Trophoblast cell (in vitro differentiated cells and primary cell): ENCODE data around the gene DDX18. TPM values are rescaled to one million over a fixed set of nuclear protein-coding genes. Genes with fewer than 3 reads are reported as not detected.

ENCODE experiments used
- DNase-seq, 2 donors: peaks; one replicate each; pipeline ENCODE4 v3.0.0-alpha.2; 2016
- H2AFZ ChIP-seq: 2 replicates; pipeline ENCODE4 v1.6.1; 2013; ENCODE audit warnings: low read length, moderate library complexity, mild to moderate bottlenecking; ENCODE audit not compliant: insufficient read depth, poor library complexity
- H2AK5ac ChIP-seq: 2 replicates; pipeline ENCODE4 v1.6.1; 2013; ENCODE audit warnings: mild to moderate bottlenecking, low read length
- H2BK120ac ChIP-seq: 2 replicates; pipeline ENCODE4 v1.6.1; 2013; ENCODE audit warnings: low read length, mild to moderate bottlenecking, moderate library complexity; ENCODE audit not compliant: insufficient read depth, poor library complexity
- H2BK12ac ChIP-seq: 2 replicates; pipeline ENCODE4 v1.6.1; 2013; ENCODE audit warnings: mild to moderate bottlenecking, low read length, moderate library complexity
- H2BK5ac ChIP-seq: 2 replicates; pipeline ENCODE4 v1.6.1; 2013; ENCODE audit warnings: low read length, low read depth, moderate library complexity, mild to moderate bottlenecking; ENCODE audit not compliant: poor library complexity
- H3K14ac ChIP-seq: 2 replicates; pipeline ENCODE4 v1.6.1; 2013; ENCODE audit warnings: mild to moderate bottlenecking, low read length
- H3K18ac ChIP-seq: 2 replicates; pipeline ENCODE4 v1.6.1; 2013; ENCODE audit warnings: mild to moderate bottlenecking, low read length
- H3K23ac ChIP-seq: 2 replicates; pipeline ENCODE4 v1.6.1; 2013; ENCODE audit warnings: low read length
- H3K27ac ChIP-seq: 2 replicates; pipeline ENCODE4 v1.5.1; 2013; ENCODE audit warnings: low read depth, mild to moderate bottlenecking, inconsistent platforms, low read length, moderate library complexity
- H3K27me3 ChIP-seq: 2 replicates; pipeline ENCODE4 v1.6.1; 2013; ENCODE audit warnings: inconsistent platforms, mild to moderate bottlenecking, low read length, moderate library complexity; ENCODE audit not compliant: insufficient read depth
- H3K36me3 ChIP-seq, 2 experiments: 1 replicate in 1 of 2; 2 replicates in 1 of 2; pipeline ENCODE4 v1.6.1; 2013; ENCODE audit warnings: low read length in 2 of 2, mild to moderate bottlenecking in 2 of 2, moderate library complexity in 1 of 2; ENCODE audit not compliant: insufficient read depth in 2 of 2, control insufficient read depth in 1 of 2
- H3K4ac ChIP-seq: 2 replicates; pipeline ENCODE4 v1.6.1; 2013; ENCODE audit warnings: low read depth, mild to moderate bottlenecking, low read length, moderate library complexity
- H3K4me1 ChIP-seq, 2 experiments: 1 replicate in 1 of 2; 2 replicates in 1 of 2; pipeline ENCODE4 v1.6.1; 2013; ENCODE audit warnings: low read length in 2 of 2, mild to moderate bottlenecking in 2 of 2, moderate library complexity in 1 of 2; ENCODE audit not compliant: insufficient read depth in 2 of 2, control insufficient read depth in 1 of 2
- H3K4me2 ChIP-seq: 2 replicates; pipeline ENCODE4 v1.6.1; 2013; ENCODE audit warnings: inconsistent platforms, mild to moderate bottlenecking, low read length, moderate library complexity
- H3K4me3 ChIP-seq: 2 replicates; pipeline ENCODE4 v1.5.1; 2013; ENCODE audit warnings: mild to moderate bottlenecking, low read depth, low read length, inconsistent platforms
- H3K79me1 ChIP-seq: one replicate; pipeline ENCODE4 v1.6.1; 2013; ENCODE audit warnings: low read length
- H3K79me2 ChIP-seq: 2 replicates; pipeline ENCODE4 v1.6.1; 2013; ENCODE audit warnings: low read length, mild to moderate bottlenecking; ENCODE audit not compliant: control insufficient read depth, insufficient read depth, poor library complexity
- H3K9ac ChIP-seq: 2 replicates; pipeline ENCODE4 v1.6.1; 2013; ENCODE audit warnings: mild to moderate bottlenecking, low read length
- H3K9me3 ChIP-seq: 2 replicates; pipeline ENCODE4 v1.6.1; 2013; ENCODE audit warnings: low read depth, mild to moderate bottlenecking, control low read depth, inconsistent platforms, low read length; ENCODE audit not compliant: insufficient read depth
- H4K12ac ChIP-seq: 2 replicates; pipeline ENCODE4 v1.6.1; 2013; ENCODE audit warnings: low read depth, mild to moderate bottlenecking, low read length, moderate library complexity
- H4K8ac ChIP-seq: 2 replicates; pipeline ENCODE4 v1.6.1; 2013; ENCODE audit warnings: low read depth, mild to moderate bottlenecking, low read length, moderate library complexity
- H4K91ac ChIP-seq: one replicate; pipeline ENCODE4 v1.6.1; 2013; ENCODE audit warnings: low read depth, mild to moderate bottlenecking, low read length, moderate library complexity
- WGBS: extraction: QIAGEN DNeasy Blood & Tissue Kit; methylation state at CpG from one replicate; pipeline ENCODE4 v1.1.7; 2013; ENCODE audit warnings: missing lambda C conversion rate; ENCODE audit not compliant: insufficient read length, insufficient coverage; ENCODE audit errors: extremely low coverage; 5-methylcytosine and 5-hydroxymethylcytosine counted together
- polyA plus RNA-seq: library from polyadenylated mRNA; stranded (reverse); fragments of 200-250 nt; gene quantifications from 2 replicates; pipeline ENCODE4 v1.2.3, GENCODE V29; 2013

The DDX18 gene
- polyA plus RNA-seq = 50.3 and 52.4 TPM in 2 replicates

DNA sequence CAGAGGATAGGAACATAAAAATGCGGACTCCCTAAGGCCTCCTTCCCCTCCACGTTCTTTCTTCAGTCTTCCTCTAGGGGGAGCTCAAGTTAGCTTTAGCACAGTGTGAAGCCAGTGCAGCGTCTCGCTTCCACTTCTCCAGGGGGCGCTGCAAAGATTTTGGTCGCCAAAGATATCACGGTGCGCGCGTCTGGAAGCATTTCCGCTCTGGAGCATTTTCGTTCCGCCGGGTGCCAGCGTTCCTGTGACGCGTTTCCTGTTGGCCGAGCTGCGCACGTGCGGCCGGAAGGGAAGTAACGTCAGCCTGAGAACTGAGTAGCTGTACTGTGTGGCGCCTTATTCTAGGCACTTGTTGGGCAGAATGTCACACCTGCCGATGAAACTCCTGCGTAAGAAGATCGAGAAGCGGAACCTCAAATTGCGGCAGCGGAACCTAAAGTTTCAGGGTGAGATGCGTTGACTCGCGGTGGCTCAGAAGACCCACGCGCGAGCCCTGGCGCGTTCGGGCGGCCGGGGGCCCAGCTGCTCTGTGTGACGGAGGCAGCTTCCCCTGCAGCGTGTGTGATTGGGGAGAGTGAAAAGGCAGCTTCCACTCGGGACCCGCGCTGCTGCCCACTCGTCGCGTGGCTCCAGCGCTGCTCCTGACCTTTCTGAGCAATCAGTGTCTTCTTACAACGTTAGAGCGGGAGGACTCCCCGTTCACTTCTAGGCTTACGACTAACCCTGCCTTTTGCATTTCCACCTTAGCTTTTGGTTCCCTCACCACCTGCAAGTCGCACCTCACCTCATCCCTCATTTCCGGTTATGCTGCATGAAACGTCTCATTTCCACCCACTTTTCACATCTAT is at the start of gene DDX18:
Gene DDX18 (plus strand): TSS at position 275 of the 848 bp plus-strand sequence. CDS start 87 bp downstream, at position 362.
- Histone ChIP-seq H3K27me3 (no peaks in the 10 kb centered on the region), H4K91ac (peak within 1 kb of the TSS; percentile 80), H4K12ac (peak within 1 kb of the TSS; percentile 71), H3K27ac (no peak within 1 kb of the TSS), H3K23ac (no peak within 1 kb of the TSS), H3K4me3 (peak within 1 kb of the TSS; percentile 96), H3K4me1 (no peaks in the 10 kb centered on the region), H3K79me1 (peaks cover 4% of the 10 kb centered on the region), H3K4ac (peak within 1 kb of the TSS; percentile 63), H3K79me2 (peaks cover 3% of the 10 kb centered on the region), H3K9me3 (no peaks in the 10 kb centered on the region), H4K8ac (peak within 1 kb of the TSS; percentile 80), H2BK5ac (no peak within 1 kb of the TSS), H3K9ac (peak within 1 kb of the TSS; percentile 86), H2BK12ac (no peak within 1 kb of the TSS), H2AK5ac (no peak within 1 kb of the TSS), H2BK120ac (peak within 1 kb of the TSS; percentile 27), H3K4me2 (peak within 1 kb of the TSS; percentile 97), H3K36me3 (peaks cover 2 to 8% of the 10 kb centered on the region in 2 experiments), H3K14ac (peak within 1 kb of the TSS; percentile 71), H2AFZ (peak within 1 kb of the TSS; percentile 94), H3K18ac (peak within 1 kb of the TSS; percentile 50)
- peak; percentile 97 to 100 for DNase-seq
- WGBS = no CpG with 5 or more reads among the region's 57 CpGs

GRCh38 chr2:117770730-117771129 is 43.8 kb upstream of the DDX18 start:
- Histone ChIP-seq H3K79me1 (no peaks in the 10 kb centered on the region), H4K12ac (no peak overlapping the region), H3K23ac (no peak overlapping the region), H2BK5ac (no peak overlapping the region), H3K27me3 (no peaks in the 10 kb centered on the region), H3K9me3 (no peaks in the 10 kb centered on the region), H4K8ac (no peak overlapping the region), H4K91ac (no peak overlapping the region), H3K9ac (no peak overlapping the region), H2BK120ac (no peak overlapping the region), H3K18ac (no peak overlapping the region), H3K27ac (no peak overlapping the region), H2BK12ac (no peak overlapping the region), H2AFZ (no peak overlapping the region), H2AK5ac (no peak overlapping the region), H3K79me2 (no peaks in the 10 kb centered on the region), H3K4me1 (no peaks in the 10 kb centered on the region), H3K4ac (no peak overlapping the region), H3K36me3 (no peaks in the 10 kb centered on the region), H3K4me3 (no peak overlapping the region), H3K14ac (no peak overlapping the region), H3K4me2 (no peak overlapping the region)
- no peak for DNase-seq
- WGBS = no CpG with 5 or more reads among the region's 1 CpG

- H3K79me2 ChIP-seq = no peaks in the 10 kb centered on the region
- H3K14ac ChIP-seq = no peak overlapping the region
- H3K4me3 ChIP-seq = no peak overlapping the region
- H2AFZ ChIP-seq = no peak overlapping the region
- no peaks in the 10 kb centered on the region for H3K4me1 ChIP-seq
- H4K12ac ChIP-seq = no peak overlapping the region
- no peak overlapping the region for H3K18ac ChIP-seq
- H3K27ac ChIP-seq = no peak overlapping the region
- H3K36me3 ChIP-seq = no peaks in the 10 kb centered on the region
- H3K23ac ChIP-seq = no peak overlapping the region
- no peak overlapping the region for H3K4ac ChIP-seq
- no peaks in the 10 kb centered on the region for H3K9me3 ChIP-seq
- H2BK12ac ChIP-seq = no peak overlapping the region
- H4K8ac ChIP-seq = no peak overlapping the region
- WGBS = no CpG with 5 or more reads among the region's 4 CpGs
- no peak overlapping the region for H4K91ac ChIP-seq
- H3K79me1 ChIP-seq = no peaks in the 10 kb centered on the region
- DNase-seq = peak in 1 of 2 donors; percentile 44
- H2BK120ac ChIP-seq = no peak overlapping the region
- H3K4me2 ChIP-seq = no peak overlapping the region
- no peak overlapping the region for H3K9ac ChIP-seq
- no peak overlapping the region for H2BK5ac ChIP-seq
- no peaks in the 10 kb centered on the region for H3K27me3 ChIP-seq
- H2AK5ac ChIP-seq = no peak overlapping the region
Observed at GRCh38 chr2:117771969-117772630, 42.4 kb upstream of the DDX18 start.

GRCh38 chr2:117774716-117775115 is 39.8 kb upstream of the DDX18 start:
- DNase-seq = no peak
- H3K4me1 ChIP-seq = no peaks in the 10 kb centered on the region
- H3K14ac ChIP-seq = no peak overlapping the region
- H3K23ac ChIP-seq = no peak overlapping the region
- H3K79me2 ChIP-seq = no peaks in the 10 kb centered on the region
- no peaks in the 10 kb centered on the region for H3K36me3 ChIP-seq
- H4K8ac ChIP-seq = no peak overlapping the region
- H2BK5ac ChIP-seq = no peak overlapping the region
- H4K12ac ChIP-seq = no peak overlapping the region
- no peak overlapping the region for H2AK5ac ChIP-seq
- no peak overlapping the region for H3K4me2 ChIP-seq
- H3K9me3 ChIP-seq = no peaks in the 10 kb centered on the region
- H3K27ac ChIP-seq = no peak overlapping the region
- H3K4me3 ChIP-seq = no peak overlapping the region
- H3K18ac ChIP-seq = no peak overlapping the region
- H3K9ac ChIP-seq = no peak overlapping the region
- no peak overlapping the region for H4K91ac ChIP-seq
- no peaks in the 10 kb centered on the region for H3K27me3 ChIP-seq
- no peak overlapping the region for H2AFZ ChIP-seq
- WGBS = no CpG with 5 or more reads among the region's 1 CpG
- H2BK120ac ChIP-seq = no peak overlapping the region
- no peaks in the 10 kb centered on the region for H3K79me1 ChIP-seq
- no peak overlapping the region for H2BK12ac ChIP-seq
- no peak overlapping the region for H3K4ac ChIP-seq
